HG02970 (cell line): Measurements from ENCODE around the gene PTPRG.

Source experiments
- ATAC-seq: cut with Tn5 transposase; IDR thresholded peaks from one replicate; pipeline ENCODE4 v1.9.1; 2021; ENCODE audit warnings: mild to moderate bottlenecking, moderate library complexity, moderate number of reproducible peaks; ENCODE audit not compliant: unreplicated experiment, low FRiP score

PTPRG gene

GRCh38 chr3:62260655-62261054 lies 699.3 kb downstream of the PTPRG start:
- ATAC-seq = no peak

GRCh38 chr3:62261121-62261520 lies 699.8 kb downstream of the PTPRG start:
- ATAC-seq = no peak

DNA sequence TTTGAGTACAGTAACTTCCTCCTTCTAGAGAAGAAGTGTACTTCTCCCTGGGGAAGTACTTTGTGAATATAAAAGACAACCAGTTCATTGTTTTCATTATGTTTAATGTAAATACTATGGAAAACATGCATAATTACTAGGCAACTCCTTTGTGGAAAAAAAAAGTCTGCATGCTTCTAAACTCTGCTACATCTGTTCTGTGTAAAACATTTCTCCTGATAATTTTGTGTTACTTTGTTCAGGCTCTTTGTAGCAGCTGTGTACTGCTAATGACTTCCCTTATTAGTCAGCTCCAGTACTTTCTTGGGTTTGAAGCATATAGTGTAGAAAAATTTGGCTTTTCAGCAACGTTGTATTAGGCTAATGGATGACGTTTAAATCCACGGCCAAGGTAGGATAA lies 700.4 kb downstream of the PTPRG start:
- no peak for ATAC-seq

- ATAC-seq = no peak
Measured at GRCh38 chr3:62265528-62265927, 704.2 kb downstream of the PTPRG start.

- ATAC-seq = no peak
Measured at GRCh38 chr3:62266668-62267283, 705.4 kb downstream of the PTPRG start.

DNA sequence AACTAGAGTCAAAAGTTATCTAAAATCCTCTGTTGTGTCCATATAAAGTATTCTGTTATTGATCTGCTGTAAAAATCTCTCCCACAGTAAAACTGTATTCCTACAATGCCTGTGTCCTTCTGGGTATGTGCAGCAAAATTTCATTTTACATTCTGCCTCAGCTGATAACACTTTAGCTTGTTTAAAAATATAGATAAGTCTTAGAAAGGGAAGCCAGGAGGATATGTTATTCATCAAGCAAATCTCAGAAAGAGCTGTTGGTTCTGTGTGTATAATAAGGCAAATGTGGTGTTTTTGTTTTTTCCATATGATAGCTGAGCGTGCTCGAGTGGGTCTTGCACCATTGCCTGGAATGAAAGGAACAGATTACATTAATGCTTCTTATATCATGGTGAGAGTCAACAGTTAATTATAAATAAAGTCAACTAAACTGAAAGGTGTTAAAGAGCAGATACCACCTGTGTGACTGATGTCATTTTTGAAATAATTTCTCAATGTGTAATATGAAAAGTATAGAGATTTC lies 715.3 kb downstream of the PTPRG start:
- ATAC-seq = no peak

DNA sequence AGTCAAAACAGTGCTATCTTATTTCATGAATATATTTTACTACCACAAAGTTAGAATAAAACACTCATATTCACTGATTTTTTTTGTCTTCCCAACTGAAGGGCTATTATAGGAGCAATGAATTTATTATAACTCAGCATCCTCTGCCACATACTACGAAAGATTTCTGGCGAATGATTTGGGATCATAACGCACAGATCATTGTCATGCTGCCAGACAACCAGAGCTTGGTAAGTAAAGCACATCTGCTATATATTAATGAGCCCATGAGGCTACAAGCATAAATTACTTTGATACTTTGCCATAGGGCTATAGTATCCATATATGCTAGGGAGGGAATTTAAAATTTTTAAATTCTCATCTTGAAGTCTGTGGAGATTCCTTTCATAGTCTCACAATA lies 716.1 kb downstream of the PTPRG start:
- ATAC-seq = no peak

DNA sequence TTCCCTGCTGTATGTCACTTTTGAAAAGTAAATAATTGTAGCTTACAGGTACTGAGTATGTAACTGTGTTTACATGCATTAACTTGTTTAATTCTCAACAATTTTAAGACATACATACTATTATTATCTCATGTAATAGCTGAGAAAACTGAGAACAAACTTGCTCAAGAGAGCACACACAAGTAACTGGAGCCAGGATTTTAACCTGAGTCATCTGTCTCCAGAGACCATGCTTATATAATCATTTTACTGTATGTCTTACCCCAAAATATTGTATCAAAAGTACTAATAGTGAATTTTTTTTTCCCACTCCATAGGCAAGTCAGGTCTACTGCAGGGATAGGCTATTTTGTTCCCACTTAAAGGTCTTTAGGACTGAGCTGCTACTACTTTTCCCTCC lies 716.6 kb downstream of the PTPRG start:
- no peak for ATAC-seq

GRCh38 chr3:62281726-62282125 lies 720.4 kb downstream of the PTPRG start:
- no peak for ATAC-seq

- no peak for ATAC-seq
Measured at GRCh38 chr3:62284442-62284841, 723.1 kb downstream of the PTPRG start.

DNA sequence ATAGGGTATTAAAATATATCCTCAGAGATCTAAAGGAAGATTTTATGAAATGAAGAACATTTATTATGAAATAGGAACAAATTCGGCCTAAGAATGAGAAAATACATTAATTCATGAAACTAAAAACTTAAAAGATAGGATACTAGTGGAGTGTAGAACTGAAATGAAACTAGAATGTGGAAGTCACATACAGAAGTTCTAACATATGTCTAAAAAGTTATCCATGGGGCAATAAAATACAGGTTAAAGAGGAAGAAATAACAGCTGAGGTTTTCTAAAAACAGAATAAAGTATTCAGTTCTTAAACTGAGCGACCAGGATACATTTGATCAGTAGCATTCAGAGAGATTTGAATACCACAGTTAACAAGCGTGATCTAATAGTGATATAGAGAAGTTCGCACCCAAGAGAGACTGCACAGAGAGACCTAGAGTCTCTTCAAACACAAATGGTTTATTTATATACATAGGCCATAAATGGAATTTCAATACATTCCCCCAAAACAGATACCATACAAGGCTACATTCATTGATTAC lies 726.1 kb downstream of the PTPRG start:
- ATAC-seq = no peak

- ATAC-seq = no peak
Measured at GRCh38 chr3:62289922-62290321, 728.6 kb downstream of the PTPRG start.

DNA sequence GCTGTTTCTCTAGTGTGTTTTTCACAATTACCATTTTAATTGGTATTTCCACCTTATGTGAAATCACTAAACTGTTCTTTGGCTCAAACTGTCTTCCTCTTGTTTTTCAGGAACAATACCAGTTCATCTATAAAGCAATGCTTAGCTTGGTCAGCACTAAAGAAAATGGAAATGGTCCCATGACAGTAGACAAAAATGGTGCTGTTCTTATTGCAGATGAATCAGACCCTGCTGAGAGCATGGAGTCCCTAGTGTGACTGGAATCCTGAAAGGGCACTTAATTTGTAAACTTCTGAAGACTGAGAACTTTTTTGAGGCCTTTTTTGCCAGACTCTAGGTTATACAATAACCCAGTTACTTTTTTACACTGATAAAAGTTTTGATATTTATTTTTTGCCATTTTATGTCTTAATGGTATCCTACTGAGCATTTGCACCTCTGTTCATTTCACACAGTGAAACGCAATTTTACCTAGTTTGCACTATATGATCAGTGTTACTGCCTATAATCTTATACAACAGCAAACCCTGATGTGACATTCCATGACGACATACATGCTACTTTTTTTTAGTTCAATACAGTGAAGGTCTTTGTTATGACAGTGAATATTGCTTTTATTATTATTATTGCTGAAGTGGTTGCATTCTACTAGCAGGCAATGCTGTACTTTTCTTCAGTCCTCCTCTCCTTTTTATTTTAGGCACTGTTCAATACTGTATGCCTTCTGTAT lies 731.8 kb downstream of the PTPRG start:
- ATAC-seq = no peak

- ATAC-seq = no peak
Measured at GRCh38 chr3:62295571-62295970, 734.2 kb downstream of the PTPRG start.

- no peak for ATAC-seq
Measured at GRCh38 chr3:62300617-62301016, 739.2 kb downstream of the PTPRG start.

DNA sequence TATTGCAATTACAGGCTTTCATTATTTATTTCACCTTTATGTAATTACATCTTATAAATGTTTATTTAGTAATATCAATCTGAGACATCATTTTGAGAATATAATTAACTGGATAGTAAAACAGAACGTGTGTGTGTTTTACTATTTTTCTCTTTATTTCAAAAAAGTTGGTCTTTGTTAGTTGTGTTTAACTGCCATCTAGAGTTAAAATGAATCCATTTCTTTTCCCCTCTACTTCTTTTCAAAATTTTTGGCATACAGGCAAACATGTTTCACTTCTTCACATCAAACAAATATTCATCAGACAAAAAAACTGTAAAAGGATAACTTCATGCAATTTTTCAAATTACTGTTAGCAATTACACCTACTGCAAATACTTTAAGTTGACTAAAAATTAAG lies 750.8 kb downstream of the PTPRG start:
- ATAC-seq = no peak

GRCh38 chr3:62316525-62316924 lies 755.2 kb downstream of the PTPRG start:
- ATAC-seq = no peak

GRCh38 chr3:62318365-62318751 lies 757.0 kb downstream of the PTPRG start:
- ATAC-seq = no peak

DNA sequence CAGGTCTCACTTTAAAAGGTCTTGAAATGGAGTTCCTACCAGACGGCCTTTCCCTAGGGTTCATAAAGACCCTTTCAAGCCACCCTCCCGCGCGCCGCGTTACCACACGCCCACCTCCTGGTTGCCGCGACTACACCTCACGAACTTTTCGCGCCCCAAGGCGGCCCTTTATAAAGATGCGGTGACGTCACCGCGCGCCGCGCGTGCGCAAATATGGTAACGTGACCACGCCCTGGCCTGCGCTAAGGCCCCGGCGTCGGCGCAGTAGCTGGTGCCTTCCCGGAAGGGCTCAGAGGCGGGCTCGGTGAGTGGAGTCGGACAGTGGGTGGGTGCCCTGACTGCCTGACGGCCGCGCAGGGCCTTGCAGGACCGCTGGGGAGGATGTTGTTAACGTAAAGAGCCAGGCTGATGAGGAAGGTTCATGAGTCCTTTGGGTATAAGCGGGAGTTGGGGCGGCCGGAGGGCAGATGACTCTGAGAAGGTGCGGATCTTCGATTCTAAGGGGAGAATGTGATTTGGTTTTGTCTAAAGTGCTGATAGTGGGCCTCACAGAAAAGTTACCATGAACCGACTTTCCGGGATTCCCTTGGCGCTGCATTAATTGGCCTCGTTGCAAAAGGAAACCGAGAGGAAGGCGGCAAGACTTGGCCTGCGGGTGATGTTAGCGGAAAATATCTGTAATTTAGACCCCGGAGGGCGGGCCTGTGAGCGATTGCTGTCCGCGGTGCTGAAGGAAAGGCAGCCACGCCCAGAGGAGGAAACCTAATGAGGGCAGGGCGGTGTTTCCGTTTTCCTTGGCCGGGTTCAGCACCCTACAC lies 757.6 kb downstream of the PTPRG start:
- peak; percentile 84 for ATAC-seq

- ATAC-seq = no peak
Measured at GRCh38 chr3:62319570-62320243, 758.3 kb downstream of the PTPRG start.
